SK-N-MC (cell line): ENCODE data around the gene TBC1D13.
A peak's percentile ranks its signal among the peaks of the same experiment; 100 is the strongest.

Source experiments
- EZH2 ChIP-seq: fragments of 200-600 bp; sonication (generic); IDR thresholded peaks from one replicate; pipeline ENCODE4 v1.6.1; 2017; ENCODE audit warnings: antibody characterized with exemption
- FOXP2 ChIP-seq: optimal IDR thresholded peaks from 2 replicates; pipeline ENCODE3; 2011; ENCODE audit warnings: mild to moderate bottlenecking, moderate library complexity; ENCODE audit not compliant: insufficient read depth; ENCODE audit errors: extremely low read length, control extremely low read depth
- POLR2AphosphoS5 ChIP-seq: IDR thresholded peaks from 2 replicates; pipeline ENCODE4 v1.6.1; 2012; ENCODE audit warnings: mild to moderate bottlenecking, low read depth, low read length, borderline replicate concordance

- TF ChIP-seq POLR2AphosphoS5 (peak; percentile 91), EZH2 (no peak), FOXP2 (peak; percentile 25)
Observed at GRCh38 chr9:128829477-128830251, 42.6 kb downstream of the TBC1D13 start, which contains the start of gene SPOUT1.
